Measurements from ENCODE around the gene CDK16.

GRCh38 chrX:47208108-47208507 is 10.4 kb upstream of the CDK16 start:
- TF ChIP-seq CTCF (conservative IDR thresholded peaks at IDR 0.05; ENCODE audit: low read length) (no peak), EZH2phosphoT487 (IDR thresholded peaks at IDR 0.05; ENCODE audit: borderline replicate concordance, low read depth, low read length) (no peak)
